HG03097 (cell line): ENCODE data around the gene PTPRU.

Experiments
- ATAC-seq: cut with Tn5 transposase; IDR thresholded peaks from one replicate; pipeline ENCODE4 v1.9.1; 2021; ENCODE audit not compliant: unreplicated experiment, low FRiP score

The PTPRU gene

DNA sequence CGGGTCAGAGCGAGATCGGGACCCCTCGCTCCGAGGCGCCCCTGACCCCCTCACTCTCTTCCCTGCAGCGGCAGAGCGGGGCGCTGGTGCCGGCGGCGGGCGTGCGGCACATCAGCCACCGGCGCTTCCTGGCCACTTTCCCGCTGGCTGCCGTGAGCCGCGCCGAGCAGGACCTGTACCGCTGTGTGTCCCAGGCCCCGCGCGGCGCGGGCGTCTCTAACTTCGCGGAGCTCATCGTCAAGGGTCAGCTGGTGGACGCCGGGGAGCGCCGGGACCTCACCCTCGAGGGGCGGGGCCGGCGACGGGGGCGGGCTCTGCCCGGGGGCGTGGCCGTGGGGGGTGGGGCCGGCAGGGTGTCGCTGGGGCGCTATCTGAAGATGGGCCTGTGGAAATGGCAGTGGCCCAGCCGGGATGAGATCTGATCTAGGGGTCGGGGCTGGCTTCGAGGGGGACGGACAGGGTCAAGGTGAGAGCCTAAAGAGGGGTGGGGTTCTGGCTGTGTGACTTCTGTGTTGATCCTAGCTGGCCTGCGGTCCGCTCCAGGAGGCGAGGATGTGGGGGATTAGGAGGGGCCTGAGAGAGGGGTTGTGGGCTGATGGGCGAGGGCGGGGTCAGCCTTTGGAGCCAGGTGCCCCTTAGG, 23.6 kb downstream of the PTPRU start:
- ATAC-seq: no peak

DNA sequence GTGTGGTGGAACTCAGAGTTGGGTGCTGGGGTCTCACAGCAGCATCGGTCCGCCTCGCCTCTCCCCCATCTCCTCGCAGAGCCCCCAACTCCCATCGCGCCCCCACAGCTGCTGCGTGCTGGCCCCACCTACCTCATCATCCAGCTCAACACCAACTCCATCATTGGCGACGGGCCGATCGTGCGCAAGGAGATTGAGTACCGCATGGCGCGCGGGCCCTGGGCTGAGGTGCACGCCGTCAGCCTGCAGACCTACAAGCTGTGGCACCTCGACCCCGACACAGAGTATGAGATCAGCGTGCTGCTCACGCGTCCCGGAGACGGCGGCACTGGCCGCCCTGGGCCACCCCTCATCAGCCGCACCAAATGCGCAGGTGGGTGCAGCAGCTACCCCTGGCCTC, 24.2 kb downstream of the PTPRU start:
- no peak for ATAC-seq

DNA sequence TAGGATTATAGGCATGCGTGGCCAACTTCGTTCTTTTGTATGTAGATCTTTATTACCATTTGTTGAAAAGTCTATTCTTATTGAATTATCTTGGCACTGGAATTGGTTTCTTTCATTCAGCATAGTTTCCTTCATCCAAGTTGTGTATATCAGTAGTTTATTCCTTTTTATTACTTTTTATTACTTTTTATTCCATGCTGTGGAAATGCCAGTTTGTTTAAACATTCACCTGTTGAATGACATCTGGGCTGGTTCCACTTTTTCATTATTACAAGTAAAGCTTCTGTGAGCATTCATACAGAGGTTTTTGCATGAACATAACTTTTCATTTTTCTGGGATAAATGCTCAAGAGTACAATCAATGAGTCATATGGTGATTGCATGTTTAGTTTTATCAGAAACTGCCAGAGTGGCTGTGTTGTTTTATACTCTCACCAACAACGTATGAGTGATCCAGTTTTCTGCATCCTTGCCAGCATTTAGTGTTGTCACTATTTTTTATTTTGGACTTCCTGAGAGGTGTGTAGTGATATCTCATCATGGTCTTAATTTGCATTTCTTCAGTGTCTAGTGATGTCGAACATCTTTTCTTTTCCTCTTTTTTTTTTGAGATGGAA, 28.6 kb downstream of the PTPRU start:
- ATAC-seq: no peak

DNA sequence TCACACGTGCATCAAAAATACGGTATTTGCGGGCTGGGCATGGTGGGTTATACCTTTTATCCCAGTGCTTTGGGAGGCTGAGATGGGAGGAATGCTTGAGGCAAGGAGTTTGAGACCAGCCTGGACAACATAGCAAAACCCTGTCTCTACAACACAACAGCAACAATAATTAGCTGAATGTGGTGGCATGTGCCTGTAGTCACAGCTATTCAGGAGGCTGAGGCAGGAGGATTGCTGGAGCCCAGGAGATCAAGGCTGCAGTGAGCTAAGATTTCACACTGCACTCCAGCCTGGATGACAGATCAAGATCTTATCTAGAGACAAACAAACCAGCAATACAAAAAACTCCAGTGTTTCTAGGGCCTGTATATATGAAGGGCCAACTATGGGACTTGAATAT, 30.6 kb downstream of the PTPRU start:
- no peak for ATAC-seq

DNA sequence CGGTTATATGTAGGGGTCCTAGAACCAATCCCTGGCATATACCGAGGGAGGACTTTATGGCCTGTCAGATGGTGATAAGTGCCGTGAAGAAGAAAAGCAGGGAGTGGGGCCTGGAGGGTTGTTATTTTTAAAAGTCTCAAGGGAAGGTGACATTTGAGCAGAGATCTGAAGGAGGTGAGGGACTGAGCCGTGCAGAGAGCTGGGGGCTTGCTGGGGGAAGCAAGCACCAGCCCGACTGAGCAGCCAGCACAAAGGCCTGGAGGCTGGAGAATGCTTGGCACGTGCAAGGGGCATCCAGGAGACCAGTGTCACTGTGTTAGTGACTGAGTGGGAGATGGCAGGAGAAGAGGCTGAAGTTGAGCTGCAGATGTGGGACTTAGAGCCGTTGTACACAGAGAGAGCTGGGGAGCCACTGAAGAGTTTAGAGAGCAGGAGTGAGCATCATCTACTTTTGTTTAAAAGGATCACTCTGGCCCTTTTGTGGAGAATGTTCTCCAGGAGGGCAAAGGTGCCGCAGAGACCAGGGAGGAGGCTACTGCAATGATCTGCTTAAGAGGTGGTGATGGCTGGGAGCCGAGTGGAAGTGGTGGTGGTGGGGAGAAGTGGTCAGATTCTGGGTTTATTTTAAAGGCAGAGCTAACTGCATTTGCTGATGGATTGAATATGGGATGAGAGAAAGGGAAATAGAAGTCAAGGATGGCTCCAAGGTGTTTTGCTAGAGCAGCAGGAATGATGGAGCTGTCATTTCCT, 31.2 kb downstream of the PTPRU start:
- ATAC-seq: no peak

DNA sequence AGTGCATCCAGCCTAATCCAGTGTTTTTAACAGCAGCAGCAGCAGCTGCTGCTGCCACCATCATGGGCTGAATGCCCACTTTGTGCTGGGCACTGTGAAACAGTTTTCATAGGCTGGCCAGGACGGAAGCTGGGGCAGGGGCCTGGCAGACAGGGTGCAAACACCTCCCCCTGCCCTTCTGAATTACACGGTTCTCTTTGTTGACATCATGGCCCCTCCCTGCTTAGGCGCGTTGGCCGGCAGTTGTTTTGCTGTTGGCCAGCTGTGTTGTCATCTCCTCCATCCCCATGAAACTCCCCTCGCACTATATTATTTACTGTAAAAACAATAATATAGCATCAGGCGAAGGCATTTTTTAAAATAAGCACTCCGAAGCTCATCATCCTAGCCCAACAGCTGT, 33.1 kb downstream of the PTPRU start:
- ATAC-seq: no peak

DNA sequence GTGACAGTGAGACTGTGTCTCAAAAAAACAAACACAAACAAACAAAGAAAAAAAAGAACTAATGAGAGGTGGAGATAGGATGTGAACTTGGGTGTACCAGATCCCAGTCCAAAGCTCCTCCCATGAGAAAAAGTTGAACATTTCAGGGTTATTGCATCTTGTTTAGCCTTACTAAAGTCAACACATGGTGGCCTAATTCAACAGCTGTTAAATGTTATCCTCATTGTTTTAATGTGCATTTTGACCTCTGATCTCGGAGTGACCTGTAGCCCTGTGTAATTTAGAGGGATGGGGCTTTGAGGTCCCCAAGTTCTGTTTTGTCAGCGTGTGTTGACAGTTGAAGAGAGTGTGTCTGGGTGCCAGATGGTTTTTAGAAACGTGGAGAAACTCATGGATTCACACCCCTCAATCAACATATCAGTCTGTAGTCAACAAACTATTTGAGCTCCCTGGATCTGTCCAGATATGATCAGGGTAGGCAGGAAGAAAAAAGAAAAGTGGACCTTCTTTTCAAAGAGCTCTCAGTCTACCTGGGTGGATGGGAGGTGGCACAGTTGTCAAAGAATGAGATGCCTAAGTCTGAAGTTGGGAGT, 34.7 kb downstream of the PTPRU start:
- no peak for ATAC-seq

DNA sequence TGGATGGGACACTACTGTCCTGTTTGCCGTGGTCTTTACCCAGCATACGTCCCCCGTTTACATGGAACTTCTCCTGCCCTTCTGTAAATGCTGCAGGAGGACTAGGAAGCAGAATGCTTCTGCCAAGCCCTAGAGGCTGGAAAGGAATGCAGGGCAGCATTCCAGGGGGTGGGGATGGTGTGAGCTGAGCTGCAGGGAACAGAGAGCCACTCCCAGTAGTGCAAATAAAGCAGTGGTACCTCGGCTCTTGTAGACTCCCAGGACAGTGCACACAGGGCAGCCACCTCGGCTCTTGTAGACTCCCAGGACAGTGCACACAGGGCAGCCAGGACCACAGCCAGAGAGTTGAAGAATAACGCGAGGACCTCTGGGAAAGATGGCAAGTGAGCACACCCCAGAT, 35.4 kb downstream of the PTPRU start:
- ATAC-seq: no peak

DNA sequence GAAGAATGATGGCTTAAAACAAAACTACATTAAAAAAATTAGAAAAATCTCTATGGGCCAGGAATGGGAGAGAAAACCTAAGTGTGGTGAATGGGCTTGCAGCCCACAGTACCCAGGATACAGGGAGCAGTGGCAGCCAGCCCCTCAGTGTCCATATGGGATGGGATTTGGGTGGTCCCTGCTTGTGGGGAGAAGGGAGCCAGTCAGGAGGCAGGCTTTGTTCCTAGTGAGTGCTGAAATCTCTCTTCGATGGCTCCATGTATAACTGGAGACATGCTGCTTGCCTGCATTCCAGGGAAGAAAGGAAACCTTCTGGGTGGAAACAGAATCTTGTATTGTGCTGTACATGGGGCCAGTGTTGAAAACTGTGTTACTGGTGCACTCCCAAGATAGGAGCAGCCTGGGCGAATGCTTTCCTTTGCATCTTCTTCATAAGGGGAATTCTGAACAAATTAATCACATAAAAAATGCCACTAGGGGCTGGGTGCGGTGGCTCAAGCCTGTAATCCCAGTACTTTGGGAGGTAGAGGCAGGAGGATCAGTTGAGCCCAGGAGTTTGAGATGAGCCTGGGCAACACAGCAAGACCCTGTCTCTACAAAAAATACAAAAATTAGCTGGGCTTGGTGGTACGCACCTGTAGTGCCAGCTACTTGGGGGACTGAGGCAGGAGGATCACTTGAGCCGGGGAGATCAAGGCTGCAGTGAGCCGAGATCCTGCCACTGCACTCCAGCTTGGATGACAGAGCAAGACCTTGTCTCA, 36.0 kb downstream of the PTPRU start:
- ATAC-seq: no peak

DNA sequence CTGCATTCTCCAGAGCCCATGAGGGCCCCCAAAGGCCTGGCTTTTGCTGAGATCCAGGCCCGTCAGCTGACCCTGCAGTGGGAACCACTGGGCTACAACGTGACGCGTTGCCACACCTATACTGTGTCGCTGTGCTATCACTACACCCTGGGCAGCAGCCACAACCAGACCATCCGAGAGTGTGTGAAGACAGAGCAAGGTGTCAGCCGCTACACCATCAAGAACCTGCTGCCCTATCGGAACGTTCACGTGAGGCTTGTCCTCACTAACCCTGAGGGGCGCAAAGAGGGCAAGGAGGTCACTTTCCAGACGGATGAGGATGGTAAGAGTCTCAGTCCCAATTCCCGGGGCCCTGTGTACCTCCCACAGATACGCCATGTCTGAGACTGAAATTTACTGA, 39.1 kb downstream of the PTPRU start:
- ATAC-seq: no peak

DNA sequence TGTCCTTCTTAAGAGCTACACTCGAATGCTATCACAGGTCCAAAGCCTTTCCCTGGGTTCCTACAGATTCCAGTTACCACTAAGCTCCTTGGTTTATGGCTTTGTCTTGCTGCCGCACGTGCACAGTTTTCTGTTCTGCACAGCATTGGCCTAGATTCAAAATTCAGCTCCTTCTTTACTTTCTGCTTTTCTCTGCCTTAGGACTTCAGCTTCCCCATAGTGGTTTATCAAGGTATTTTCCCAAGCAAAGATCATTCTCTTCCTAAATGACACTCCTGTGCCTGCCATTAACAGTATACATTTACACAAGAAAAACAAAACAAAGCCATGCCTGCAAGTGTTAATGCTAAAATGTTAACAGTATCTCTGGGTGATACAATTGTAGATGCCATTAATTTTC, 41.8 kb downstream of the PTPRU start:
- no peak for ATAC-seq

DNA sequence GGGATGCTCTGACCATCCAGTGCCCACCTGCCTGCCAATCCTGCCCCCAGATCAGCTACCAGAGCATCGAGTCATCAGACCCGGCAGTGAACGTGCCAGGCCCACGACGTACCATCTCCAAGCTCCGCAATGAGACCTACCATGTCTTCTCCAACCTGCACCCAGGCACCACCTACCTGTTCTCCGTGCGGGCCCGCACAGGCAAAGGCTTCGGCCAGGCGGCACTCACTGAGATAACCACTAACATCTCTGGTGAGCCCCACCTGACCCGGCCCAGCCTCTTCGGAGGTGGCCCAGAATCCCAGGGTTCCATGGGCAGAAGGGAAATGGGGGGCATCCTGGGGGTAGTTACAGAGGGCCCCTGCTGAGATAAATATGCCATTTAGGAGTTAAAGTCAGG, 43.1 kb downstream of the PTPRU start:
- ATAC-seq: no peak

DNA sequence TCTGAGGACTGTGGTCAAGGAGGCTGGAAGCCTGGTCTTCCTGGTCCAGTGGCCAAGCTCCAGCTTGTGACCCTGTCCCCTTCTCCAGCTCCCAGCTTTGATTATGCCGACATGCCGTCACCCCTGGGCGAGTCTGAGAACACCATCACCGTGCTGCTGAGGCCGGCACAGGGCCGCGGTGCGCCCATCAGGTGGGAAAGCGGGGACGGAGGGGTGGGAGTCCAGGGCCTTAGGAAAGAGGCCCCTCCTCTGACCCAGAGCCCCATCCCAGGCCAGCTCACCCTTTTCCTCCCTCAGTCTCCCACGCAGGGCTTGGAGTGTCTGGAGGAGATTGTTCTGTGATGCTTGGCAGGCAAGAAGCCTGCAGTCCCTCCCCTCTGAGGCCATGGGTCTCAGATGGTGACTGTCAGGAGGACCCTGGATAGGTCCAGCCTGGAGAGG, 43.6 kb downstream of the PTPRU start:
- no peak for ATAC-seq

DNA sequence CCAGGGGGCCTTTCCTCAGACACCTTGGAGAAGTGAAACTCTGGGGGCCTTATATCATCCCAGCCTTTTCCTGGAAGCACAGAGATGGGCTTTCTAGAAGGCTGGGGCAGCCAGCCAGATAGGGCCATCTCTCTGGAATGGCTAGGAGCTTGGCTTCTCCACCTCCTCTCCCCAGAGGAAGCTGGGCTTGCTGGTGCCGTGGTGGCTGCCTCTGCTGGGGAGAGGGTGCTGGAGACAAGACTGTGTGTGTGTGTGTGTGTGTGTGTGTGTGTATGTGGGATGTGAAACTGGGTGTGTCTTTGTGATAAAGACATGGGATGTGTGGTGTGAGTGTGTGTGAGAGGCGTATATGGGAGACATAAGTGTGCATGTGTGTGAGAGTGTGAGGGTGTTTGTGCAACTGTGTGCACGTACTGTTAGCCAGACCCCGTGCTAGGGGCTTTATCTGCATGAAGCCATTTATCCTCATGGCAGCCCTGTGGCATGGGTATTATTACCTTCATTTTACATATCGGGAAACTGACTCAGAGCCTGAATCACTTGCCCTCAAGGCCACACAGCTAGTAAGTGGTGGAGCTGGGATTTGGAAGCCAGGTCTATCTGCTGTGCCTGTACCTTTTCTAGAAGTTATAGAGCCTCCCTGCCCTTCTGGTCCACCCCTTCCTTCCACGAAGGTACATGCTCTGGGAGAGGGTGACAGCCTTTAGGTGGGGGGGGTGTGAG, 44.2 kb downstream of the PTPRU start:
- no peak for ATAC-seq

DNA sequence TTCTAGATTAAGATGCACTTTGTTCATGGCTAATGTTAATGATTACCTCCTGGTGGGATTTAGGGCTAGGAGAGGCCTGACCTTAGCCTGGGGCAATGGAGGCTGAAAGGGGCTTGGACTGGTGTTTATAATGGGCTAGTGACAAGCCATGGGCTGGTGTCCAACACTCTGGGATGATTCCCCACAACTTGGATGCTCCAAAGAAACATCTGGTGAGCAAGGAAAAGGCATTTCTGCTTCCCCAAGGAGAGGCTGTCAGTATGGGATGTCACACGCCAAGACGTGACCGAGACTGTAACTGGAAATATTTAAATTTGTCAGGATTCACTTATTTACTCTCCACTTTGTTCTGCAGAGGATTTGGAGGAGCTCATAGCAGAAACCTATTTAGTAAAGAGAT, 45.2 kb downstream of the PTPRU start:
- ATAC-seq: no peak

DNA sequence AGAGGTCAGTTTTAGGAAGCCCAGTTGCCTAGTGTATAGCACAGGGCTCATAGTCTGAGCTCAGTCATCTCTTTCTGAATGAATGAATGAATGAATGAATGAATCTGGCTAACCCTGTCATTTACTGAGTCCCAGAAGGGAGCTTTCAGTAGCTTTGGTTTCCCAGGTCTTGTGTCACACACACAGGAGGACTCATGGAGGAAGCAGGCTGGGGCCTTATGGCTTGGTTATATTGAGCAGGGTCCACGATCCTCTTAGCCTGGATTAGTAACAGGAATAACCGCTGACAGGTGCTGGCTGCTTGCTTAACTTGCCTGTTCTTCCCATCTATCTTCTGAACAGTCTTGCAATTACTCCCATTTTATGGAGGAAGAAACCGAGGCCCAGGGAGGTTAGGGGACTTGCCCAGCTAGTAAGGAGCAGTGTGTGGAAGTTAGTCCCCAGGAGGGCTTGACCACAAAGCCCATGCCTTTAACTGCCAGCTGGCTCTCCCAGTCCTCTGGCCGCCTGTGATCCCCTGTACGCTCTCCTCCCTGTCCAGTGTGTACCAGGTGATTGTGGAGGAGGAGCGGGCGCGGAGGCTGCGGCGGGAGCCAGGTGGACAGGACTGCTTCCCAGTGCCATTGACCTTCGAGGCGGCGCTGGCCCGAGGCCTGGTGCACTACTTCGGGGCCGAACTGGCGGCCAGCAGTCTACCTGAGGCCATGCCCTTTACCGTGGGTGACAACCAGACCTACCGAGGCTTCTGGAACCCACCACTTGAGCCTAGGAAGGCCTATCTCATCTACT, 46.0 kb downstream of the PTPRU start:
- no peak for ATAC-seq

DNA sequence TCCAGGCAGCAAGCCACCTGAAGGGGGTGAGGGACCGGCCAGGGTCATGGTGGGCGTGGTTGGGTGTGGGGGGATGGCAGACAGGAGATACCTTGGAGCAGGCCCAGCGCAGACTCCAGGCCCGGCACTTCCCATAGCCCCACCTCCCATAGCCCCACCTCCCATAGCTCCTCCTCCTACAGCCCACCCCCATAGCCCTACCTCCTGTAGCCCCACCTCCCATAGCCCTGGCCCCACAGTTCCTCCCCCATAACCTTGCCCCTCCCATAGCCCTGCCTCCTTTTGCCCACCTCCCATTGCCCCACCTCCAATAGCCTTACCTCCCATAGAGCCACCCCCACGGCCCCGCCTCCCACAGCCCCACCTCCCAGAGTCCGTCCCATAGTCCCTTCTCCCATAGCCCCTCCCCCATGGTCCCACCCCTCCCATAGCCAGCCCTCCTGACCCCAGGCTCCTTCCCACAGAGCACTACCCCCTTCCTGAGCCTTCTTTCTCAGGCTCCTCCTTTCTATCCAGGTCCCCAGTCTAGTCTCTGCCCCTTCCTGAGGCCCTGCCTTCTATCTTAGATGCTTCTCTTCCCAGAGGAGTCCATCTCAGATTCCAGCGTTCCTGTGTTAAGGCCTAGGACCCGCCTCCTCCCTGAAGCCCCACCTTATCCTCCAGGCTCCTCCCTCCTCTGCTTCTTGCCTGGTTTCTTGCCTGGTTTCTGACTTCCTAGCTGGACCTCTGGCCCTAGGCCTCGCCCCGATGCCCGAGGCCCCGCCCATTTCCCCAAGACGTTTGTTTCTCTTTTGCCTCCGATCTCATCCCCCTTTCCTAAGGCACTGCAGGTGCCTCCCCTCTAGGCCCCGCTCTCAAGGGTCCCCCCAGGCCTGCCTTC, 46.8 kb downstream of the PTPRU start:
- ATAC-seq: no peak

DNA sequence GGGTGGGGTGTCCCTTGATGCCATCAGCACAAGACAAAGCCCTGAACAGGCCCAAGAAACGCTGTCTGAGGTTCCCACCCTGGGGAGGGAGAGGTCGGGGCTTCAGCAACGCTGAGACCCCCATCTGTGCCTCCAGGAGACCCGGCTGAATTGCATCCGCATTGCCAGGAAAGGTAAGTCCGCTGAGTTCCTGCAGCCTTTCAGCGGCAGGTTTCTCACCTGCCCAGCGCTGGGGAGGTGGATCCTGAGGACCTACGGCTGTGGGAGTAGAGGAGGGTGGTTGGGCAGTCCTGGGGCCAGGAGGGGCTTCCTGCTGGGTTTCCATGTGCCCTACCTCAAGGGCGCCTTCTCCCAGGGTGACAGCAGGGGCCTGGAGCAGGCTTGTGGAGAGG, 47.5 kb downstream of the PTPRU start:
- no peak for ATAC-seq
